ENCODE measurements around the gene TAGAP. TPM values are rescaled to one million over a fixed set of nuclear protein-coding genes. Genes with fewer than 3 reads are reported as not detected.

TAGAP gene
- polyA plus RNA-seq, 1 donor (not counting 4 experiments of a cell fraction or from before 2014, with no cell fraction given), result 0.08 TPM

- H3K9ac ChIP-seq (ENCODE audit: control insufficient read depth, extremely low read depth, insufficient read depth, low read length), result no peak overlapping the region
- TF ChIP-seq CTCF (optimal IDR thresholded peaks at IDR 0.05 in 1 of 3, IDR thresholded peaks at IDR 0.05 in 1 of 3, conservative IDR thresholded peaks at IDR 0.05 in 1 of 3; ENCODE audit: extremely low read depth in 1 of 3, insufficient read depth in 2 of 3, low read length in 3 of 3), result no peak
- no peak for TF ChIP-seq EZH2 (IDR thresholded peaks at IDR 0.05; ENCODE audit: low read length)
- H3K79me2 ChIP-seq (ENCODE audit: control insufficient read depth, insufficient read depth, low read length), result no peaks in the 10 kb centered on the region
- dilution Hi-C loops (cut with MboI; ENCODE audit: extremely low pct_ligation_motif_present, low sequenced_read_pairs), result no loop called here
- H2AFZ ChIP-seq (ENCODE audit: control insufficient read depth, low read length), result no peak overlapping the region
- H3K4me2 ChIP-seq (ENCODE audit: control insufficient read depth, extremely low read depth, insufficient read depth, low read depth, low read length), result no peak overlapping the region
- no peaks in the 10 kb centered on the region for H3K4me1 ChIP-seq (ENCODE audit: control insufficient read depth, extremely low read depth, insufficient read depth, low read length)
- H4K20me1 ChIP-seq (ENCODE audit: control insufficient read depth, extremely low read depth, insufficient read depth, low read length), result no peaks in the 10 kb centered on the region
- H3K36me3 ChIP-seq (ENCODE audit: control insufficient read depth in 2 of 2, extremely low read depth in 1 of 2, insufficient read depth in 2 of 2, low read length in 2 of 2), result no peaks in the 10 kb centered on the region
- no peak for FAIRE-seq
- no peak overlapping the region for H3K4me3 ChIP-seq (ENCODE audit: control insufficient read depth in 2 of 3, extremely low read depth in 1 of 3, insufficient read depth in 2 of 3, low read depth in 1 of 3, low read length in 3 of 3)
- no peak overlapping the region for H3K27ac ChIP-seq (ENCODE audit: control insufficient read depth, insufficient read depth, low read length)
- peaks cover 18% of the 10 kb centered on the region for H3K27me3 ChIP-seq (ENCODE audit: control insufficient read depth, extremely low read depth, insufficient read depth, low read length)
- no peaks in the 10 kb centered on the region for H3K9me1 ChIP-seq (ENCODE audit: control insufficient read depth, extremely low read depth, insufficient read depth, low read length)
- H3K9me3 ChIP-seq (ENCODE audit: control insufficient read depth, low read depth, low read length), result no peaks in the 10 kb centered on the region
- DNase-seq (ENCODE audit: low read depth, low spot score), result no peak
Observed at GRCh38 chr6:159065091-159065490, 20.3 kb upstream of the TAGAP start.

GRCh38 chr6:159064477-159064876 lies 19.7 kb upstream of the TAGAP start:
- no peak overlapping the region for H3K4me3 ChIP-seq (ENCODE audit: control insufficient read depth in 2 of 3, extremely low read depth in 1 of 3, insufficient read depth in 2 of 3, low read depth in 1 of 3, low read length in 3 of 3)
- H3K4me1 ChIP-seq (ENCODE audit: control insufficient read depth, extremely low read depth, insufficient read depth, low read length), result no peaks in the 10 kb centered on the region
- no peak for DNase-seq (ENCODE audit: low read depth, low spot score)
- H3K9me3 ChIP-seq (ENCODE audit: control insufficient read depth, low read depth, low read length), result no peaks in the 10 kb centered on the region
- no peaks in the 10 kb centered on the region for H4K20me1 ChIP-seq (ENCODE audit: control insufficient read depth, extremely low read depth, insufficient read depth, low read length)
- no peak overlapping the region for H2AFZ ChIP-seq (ENCODE audit: control insufficient read depth, low read length)
- no peaks in the 10 kb centered on the region for H3K9me1 ChIP-seq (ENCODE audit: control insufficient read depth, extremely low read depth, insufficient read depth, low read length)
- no peak overlapping the region for H3K27ac ChIP-seq (ENCODE audit: control insufficient read depth, insufficient read depth, low read length)
- no peaks in the 10 kb centered on the region for H3K36me3 ChIP-seq (ENCODE audit: control insufficient read depth in 2 of 2, extremely low read depth in 1 of 2, insufficient read depth in 2 of 2, low read length in 2 of 2)
- no peak for FAIRE-seq
- peaks cover 18% of the 10 kb centered on the region for H3K27me3 ChIP-seq (ENCODE audit: control insufficient read depth, extremely low read depth, insufficient read depth, low read length)
- H3K79me2 ChIP-seq (ENCODE audit: control insufficient read depth, insufficient read depth, low read length), result no peaks in the 10 kb centered on the region
- no peak overlapping the region for H3K9ac ChIP-seq (ENCODE audit: control insufficient read depth, extremely low read depth, insufficient read depth, low read length)
- H3K4me2 ChIP-seq (ENCODE audit: control insufficient read depth, extremely low read depth, insufficient read depth, low read depth, low read length), result no peak overlapping the region
- dilution Hi-C loops (cut with MboI; ENCODE audit: extremely low pct_ligation_motif_present, low sequenced_read_pairs), result no loop called here
- no peak for TF ChIP-seq EZH2 (IDR thresholded peaks at IDR 0.05; ENCODE audit: low read length)

- Histone ChIP-seq H3K9me1 (ENCODE audit: control insufficient read depth, extremely low read depth, insufficient read depth, low read length) (no peaks in the 10 kb centered on the region), H2AFZ (ENCODE audit: control insufficient read depth, low read length) (no peak overlapping the region), H3K36me3 (ENCODE audit: control insufficient read depth in 2 of 2, extremely low read depth in 1 of 2, insufficient read depth in 2 of 2, low read length in 2 of 2) (no peaks in the 10 kb centered on the region), H3K27ac (ENCODE audit: control insufficient read depth, insufficient read depth, low read length) (no peak overlapping the region), H3K4me3 (ENCODE audit: control insufficient read depth in 2 of 3, extremely low read depth in 1 of 3, insufficient read depth in 2 of 3, low read depth in 1 of 3, low read length in 3 of 3) (no peak overlapping the region), H3K4me1 (ENCODE audit: control insufficient read depth, extremely low read depth, insufficient read depth, low read length) (no peaks in the 10 kb centered on the region), H3K27me3 (ENCODE audit: control insufficient read depth, extremely low read depth, insufficient read depth, low read length) (peaks cover 9% of the 10 kb centered on the region), H4K20me1 (ENCODE audit: control insufficient read depth, extremely low read depth, insufficient read depth, low read length) (no peaks in the 10 kb centered on the region), H3K9me3 (ENCODE audit: control insufficient read depth, low read depth, low read length) (no peaks in the 10 kb centered on the region), H3K79me2 (ENCODE audit: control insufficient read depth, insufficient read depth, low read length) (no peaks in the 10 kb centered on the region), H3K9ac (ENCODE audit: control insufficient read depth, extremely low read depth, insufficient read depth, low read length) (no peak overlapping the region), H3K4me2 (ENCODE audit: control insufficient read depth, extremely low read depth, insufficient read depth, low read depth, low read length) (no peak overlapping the region)
- dilution Hi-C loops (cut with MboI; ENCODE audit: extremely low pct_ligation_motif_present, low sequenced_read_pairs), result no loop called here
- DNase-seq (ENCODE audit: low read depth, low spot score), result no peak
- TF ChIP-seq CTCF (optimal IDR thresholded peaks at IDR 0.05 in 1 of 3, IDR thresholded peaks at IDR 0.05 in 1 of 3, conservative IDR thresholded peaks at IDR 0.05 in 1 of 3; ENCODE audit: extremely low read depth in 1 of 3, insufficient read depth in 2 of 3, low read length in 3 of 3) (no peak), EZH2 (IDR thresholded peaks at IDR 0.05; ENCODE audit: low read length) (no peak)
- no peak for FAIRE-seq
Observed at GRCh38 chr6:159063549-159063948, 18.8 kb upstream of the TAGAP start.

Measured in keratinocyte (primary cell).